ENCODE data around the gene CCNY.

- TF ChIP-seq RCOR1 (IDR thresholded peaks at IDR 0.05; ENCODE audit: low read depth, low read length) (no peak), EHMT2 (IDR thresholded peaks at IDR 0.05; ENCODE audit: low read depth) (no peak), JUNB (IDR thresholded peaks at IDR 0.05) (no peak), HDAC2 (IDR thresholded peaks at IDR 0.05) (no peak), POLR2A (IDR thresholded peaks at IDR 0.05; ENCODE audit: low read length) (no peak), MAZ (IDR thresholded peaks at IDR 0.05; ENCODE audit: borderline replicate concordance, low read depth, low read length) (no peak), RAD21 (conservative IDR thresholded peaks at IDR 0.05 in 1 of 2, IDR thresholded peaks at IDR 0.05 in 1 of 2) (no peak), POLR2AphosphoS2 (conservative IDR thresholded peaks at IDR 0.05; ENCODE audit: low read length) (no peak), CEBPB (IDR thresholded peaks at IDR 0.05) (no peak), CBX2 (IDR thresholded peaks at IDR 0.05; ENCODE audit: borderline replicate concordance, low read depth) (no peak)
- TF ChIP-seq, protein P1, sequence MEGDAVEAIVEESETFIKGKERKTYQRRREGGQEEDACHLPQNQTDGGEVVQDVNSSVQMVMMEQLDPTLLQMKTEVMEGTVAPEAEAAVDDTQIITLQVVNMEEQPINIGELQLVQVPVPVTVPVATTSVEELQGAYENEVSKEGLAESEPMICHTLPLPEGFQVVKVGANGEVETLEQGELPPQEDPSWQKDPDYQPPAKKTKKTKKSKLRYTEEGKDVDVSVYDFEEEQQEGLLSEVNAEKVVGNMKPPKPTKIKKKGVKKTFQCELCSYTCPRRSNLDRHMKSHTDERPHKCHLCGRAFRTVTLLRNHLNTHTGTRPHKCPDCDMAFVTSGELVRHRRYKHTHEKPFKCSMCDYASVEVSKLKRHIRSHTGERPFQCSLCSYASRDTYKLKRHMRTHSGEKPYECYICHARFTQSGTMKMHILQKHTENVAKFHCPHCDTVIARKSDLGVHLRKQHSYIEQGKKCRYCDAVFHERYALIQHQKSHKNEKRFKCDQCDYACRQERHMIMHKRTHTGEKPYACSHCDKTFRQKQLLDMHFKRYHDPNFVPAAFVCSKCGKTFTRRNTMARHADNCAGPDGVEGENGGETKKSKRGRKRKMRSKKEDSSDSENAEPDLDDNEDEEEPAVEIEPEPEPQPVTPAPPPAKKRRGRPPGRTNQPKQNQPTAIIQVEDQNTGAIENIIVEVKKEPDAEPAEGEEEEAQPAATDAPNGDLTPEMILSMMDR (IDR thresholded peaks at IDR 0.05), result no peak
- TF ChIP-seq, protein P2, sequence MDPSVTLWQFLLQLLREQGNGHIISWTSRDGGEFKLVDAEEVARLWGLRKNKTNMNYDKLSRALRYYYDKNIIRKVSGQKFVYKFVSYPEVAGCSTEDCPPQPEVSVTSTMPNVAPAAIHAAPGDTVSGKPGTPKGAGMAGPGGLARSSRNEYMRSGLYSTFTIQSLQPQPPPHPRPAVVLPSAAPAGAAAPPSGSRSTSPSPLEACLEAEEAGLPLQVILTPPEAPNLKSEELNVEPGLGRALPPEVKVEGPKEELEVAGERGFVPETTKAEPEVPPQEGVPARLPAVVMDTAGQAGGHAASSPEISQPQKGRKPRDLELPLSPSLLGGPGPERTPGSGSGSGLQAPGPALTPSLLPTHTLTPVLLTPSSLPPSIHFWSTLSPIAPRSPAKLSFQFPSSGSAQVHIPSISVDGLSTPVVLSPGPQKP (IDR thresholded peaks at IDR 0.05; ENCODE audit: low read depth, low read length), result no peak
These were observed 73.5 kb downstream of the CCNY start for GRCh38 chr10:35409808-35410207.
